Stimulated activated CD4-positive, alpha-beta T cell treated with anti-CD3 and anti-CD28 coated beads, Interleukin-4, amount 100 ng/mL, for 1 hour (primary cell): Measurements from ENCODE around the gene POFUT1.
A peak's percentile ranks its signal among the peaks of the same experiment; 100 is the strongest.
"Not testable (repeated sequence)": the region's sequence is repeated elsewhere in the genome, so short reads cannot be mapped to it uniquely, and the experiment has no call there.

Experiments
- DNase-seq: peaks from one replicate; pipeline ENCODE4 v3.0.0-alpha.2; 2020

The POFUT1 gene

GRCh38 chr20:32207626-32208498, at the start of gene POFUT1, which contains the start of gene PLAGL2:
TSS of gene POFUT1 (plus strand) at chr20:32207880. CDS start at chr20:32207942, 62 bp downstream.
TSS of gene PLAGL2 (minus strand) at chr20:32207743. CDS start at chr20:32202178, 5,565 bp downstream.
- peak; percentile 93 for DNase-seq

- DNase-seq, result no peak
Measured at GRCh38 chr20:32158351-32158750, 49.3 kb upstream of the POFUT1 start.

GRCh38 chr20:32158943-32159660, 48.6 kb upstream of the POFUT1 start:
- no peak for DNase-seq

- no peak for DNase-seq
Measured at GRCh38 chr20:32159766-32160221, 47.9 kb upstream of the POFUT1 start.

- DNase-seq, result no peak
Measured at GRCh38 chr20:32160341-32160740, 47.3 kb upstream of the POFUT1 start.

GRCh38 chr20:32162351-32162750, 45.3 kb upstream of the POFUT1 start:
- DNase-seq, result no peak

GRCh38 chr20:32163951-32164350, 43.7 kb upstream of the POFUT1 start:
- no peak for DNase-seq

GRCh38 chr20:32164984-32165735, 42.5 kb upstream of the POFUT1 start:
- no peak for DNase-seq

GRCh38 chr20:32165836-32166545, 41.7 kb upstream of the POFUT1 start:
- DNase-seq, result no peak

GRCh38 chr20:32167552-32167951, 40.1 kb upstream of the POFUT1 start:
- no peak for DNase-seq

- no peak for DNase-seq
Measured at GRCh38 chr20:32168184-32168910, 39.3 kb upstream of the POFUT1 start.

- DNase-seq, result not testable (repeated sequence)
Measured at GRCh38 chr20:32177696-32178095, 30.0 kb upstream of the POFUT1 start.

GRCh38 chr20:32179515-32179914, 28.2 kb upstream of the POFUT1 start:
- DNase-seq, result no peak

- DNase-seq, result no peak
Measured at GRCh38 chr20:32179934-32180333, 27.7 kb upstream of the POFUT1 start.

GRCh38 chr20:32181606-32182005, 26.1 kb upstream of the POFUT1 start:
- DNase-seq, result no peak

GRCh38 chr20:32183947-32184635, 23.6 kb upstream of the POFUT1 start:
- no peak for DNase-seq

- DNase-seq, result no peak
Measured at GRCh38 chr20:32184961-32185603, 22.6 kb upstream of the POFUT1 start.

GRCh38 chr20:32186506-32186905, 21.2 kb upstream of the POFUT1 start:
- DNase-seq, result no peak

GRCh38 chr20:32188376-32189122, 19.1 kb upstream of the POFUT1 start:
- DNase-seq, result no peak

- no peak for DNase-seq
Measured at GRCh38 chr20:32189123-32189410, 18.6 kb upstream of the POFUT1 start.
